Activated T-helper 1 cell treated with anti-CD3 and anti-CD28 coated beads, Interleukin-12 subunit alpha, Interleukin-12 subunit beta, Interleukin-2, Interleukin-4 antibody, amounts not matched to agents 30 ng/mL and 10 ng/mL and 1 ng/mL, durations not matched to agents 14 hours and 24 hours and 36 hours (primary cell): ENCODE measurements around the gene VEGFA. TPM values are rescaled to one million over a fixed set of nuclear protein-coding genes. Genes with fewer than 3 reads are reported as not detected.

Source experiments
- DNase-seq: peaks from one replicate; pipeline ENCODE4 v3.0.0; 2021; ENCODE audit warnings: low spot score
- H3K27ac Mint-ChIP-seq: one replicate; pipeline ENCODE4 v1.8.0; 2021; ENCODE audit warnings: mild to moderate bottlenecking, mixed read lengths
- H3K27me3 Mint-ChIP-seq: one replicate; pipeline ENCODE4 v1.8.0; 2022; ENCODE audit warnings: mild to moderate bottlenecking, moderate library complexity, mixed read lengths; ENCODE audit not compliant: insufficient read depth
- H3K36me3 Mint-ChIP-seq: one replicate; pipeline ENCODE4 v1.8.0; 2021; ENCODE audit warnings: low read depth, mixed read lengths
- H3K4me1 Mint-ChIP-seq: one replicate; pipeline ENCODE4 v1.8.0; 2021; ENCODE audit warnings: low read depth, mixed read lengths
- H3K4me3 Mint-ChIP-seq: one replicate; pipeline ENCODE4 v1.8.0; 2021; ENCODE audit warnings: mild to moderate bottlenecking, moderate library complexity, mixed read lengths
- H3K9me3 Mint-ChIP-seq: one replicate; pipeline ENCODE4 v1.8.0; 2021; ENCODE audit warnings: mixed read lengths
- intact Hi-C: fragments of 100-400 bp; cut with micrococcal nuclease; formaldehyde crosslinking; loops from one replicate; pipeline ENCODE4 v1.15.1; 2024
- total RNA-seq: library from RNA; stranded (reverse); gene quantifications from 2 replicates; pipeline ENCODE4 v1.2.3, GENCODE V29; 2022

The VEGFA gene
- total RNA-seq, 1 donor from 2014 or later = 43.2 TPM

GRCh38 chr6:43804550-43805223 is 34.7 kb downstream of the VEGFA start:
- intact Hi-C loops = no loop called here
- Mint-ChIP-seq H3K4me1 (peaks cover 19% of the 10 kb centered on the region), H3K9me3 (no peaks in the 10 kb centered on the region), H3K27ac (no peak overlapping the region), H3K27me3 (peaks cover 6% of the 10 kb centered on the region), H3K4me3 (no peak overlapping the region), H3K36me3 (no peaks in the 10 kb centered on the region)
- no peak for DNase-seq

- DNase-seq = no peak
- H3K36me3 Mint-ChIP-seq = no peaks in the 10 kb centered on the region
- no peak overlapping the region for H3K4me3 Mint-ChIP-seq
- intact Hi-C loops = no loop called here
- peaks cover 9% of the 10 kb centered on the region for H3K4me1 Mint-ChIP-seq
- H3K27me3 Mint-ChIP-seq = peaks cover 6% of the 10 kb centered on the region
- no peaks in the 10 kb centered on the region for H3K9me3 Mint-ChIP-seq
- H3K27ac Mint-ChIP-seq = no peak overlapping the region
Measured at GRCh38 chr6:43805699-43806042, 35.7 kb downstream of the VEGFA start.

- intact Hi-C loops = no loop called here
- Mint-ChIP-seq H3K27ac (no peak overlapping the region), H3K4me1 (peaks cover 5% of the 10 kb centered on the region), H3K4me3 (no peak overlapping the region), H3K36me3 (no peaks in the 10 kb centered on the region), H3K27me3 (peaks cover 6% of the 10 kb centered on the region), H3K9me3 (no peaks in the 10 kb centered on the region)
- DNase-seq = no peak
Measured at GRCh38 chr6:43806043-43806757, 36.2 kb downstream of the VEGFA start.

- no peak overlapping the region for H3K27ac Mint-ChIP-seq
- H3K4me3 Mint-ChIP-seq = no peak overlapping the region
- DNase-seq = no peak
- H3K4me1 Mint-ChIP-seq = peaks cover 9% of the 10 kb centered on the region
- peaks cover 4% of the 10 kb centered on the region for H3K27me3 Mint-ChIP-seq
- intact Hi-C loops = no loop called here
- no peaks in the 10 kb centered on the region for H3K36me3 Mint-ChIP-seq
- H3K9me3 Mint-ChIP-seq = no peaks in the 10 kb centered on the region
Measured at GRCh38 chr6:43806758-43807227, 36.8 kb downstream of the VEGFA start.

- H3K36me3 Mint-ChIP-seq = no peaks in the 10 kb centered on the region
- H3K27ac Mint-ChIP-seq = no peak overlapping the region
- H3K4me3 Mint-ChIP-seq = no peak overlapping the region
- H3K4me1 Mint-ChIP-seq = peaks cover 14% of the 10 kb centered on the region
- DNase-seq = no peak
- peaks cover 4% of the 10 kb centered on the region for H3K27me3 Mint-ChIP-seq
- intact Hi-C loops = no loop called here
- H3K9me3 Mint-ChIP-seq = no peaks in the 10 kb centered on the region
Measured at GRCh38 chr6:43807228-43808061, 37.4 kb downstream of the VEGFA start.

GRCh38 chr6:43808412-43808811 is 38.4 kb downstream of the VEGFA start:
- intact Hi-C loops = no loop called here
- DNase-seq = no peak
- Mint-ChIP-seq H3K4me3 (no peak overlapping the region), H3K27ac (no peak overlapping the region), H3K9me3 (no peaks in the 10 kb centered on the region), H3K36me3 (no peaks in the 10 kb centered on the region), H3K27me3 (peaks cover 4% of the 10 kb centered on the region), H3K4me1 (peaks cover 20% of the 10 kb centered on the region)

- intact Hi-C loops = no loop called here
- peaks cover 18% of the 10 kb centered on the region for H3K4me1 Mint-ChIP-seq
- H3K27ac Mint-ChIP-seq = no peak overlapping the region
- peaks cover 4% of the 10 kb centered on the region for H3K27me3 Mint-ChIP-seq
- no peaks in the 10 kb centered on the region for H3K9me3 Mint-ChIP-seq
- DNase-seq = no peak
- H3K36me3 Mint-ChIP-seq = no peaks in the 10 kb centered on the region
- H3K4me3 Mint-ChIP-seq = no peak overlapping the region
Measured at GRCh38 chr6:43809417-43810305, 39.6 kb downstream of the VEGFA start.

- Mint-ChIP-seq H3K36me3 (no peaks in the 10 kb centered on the region), H3K4me1 (peaks cover 18% of the 10 kb centered on the region), H3K9me3 (no peaks in the 10 kb centered on the region), H3K4me3 (no peak overlapping the region), H3K27ac (peak overlapping the region; percentile 16), H3K27me3 (peaks cover 4% of the 10 kb centered on the region)
- intact Hi-C loops = no loop called here
- DNase-seq = no peak
Measured at GRCh38 chr6:43810965-43811732, 41.1 kb downstream of the VEGFA start.

GRCh38 chr6:43811733-43812099 is 41.7 kb downstream of the VEGFA start:
- no peak overlapping the region for H3K4me3 Mint-ChIP-seq
- intact Hi-C loops = no loop called here
- peaks cover 4% of the 10 kb centered on the region for H3K27me3 Mint-ChIP-seq
- H3K4me1 Mint-ChIP-seq = peaks cover 18% of the 10 kb centered on the region
- H3K9me3 Mint-ChIP-seq = no peaks in the 10 kb centered on the region
- H3K27ac Mint-ChIP-seq = peak overlapping the region; percentile 16
- H3K36me3 Mint-ChIP-seq = no peaks in the 10 kb centered on the region
- DNase-seq = no peak

- Mint-ChIP-seq H3K9me3 (no peaks in the 10 kb centered on the region), H3K27ac (no peak overlapping the region), H3K27me3 (peaks cover 2% of the 10 kb centered on the region), H3K4me3 (no peak overlapping the region), H3K4me1 (peaks cover 18% of the 10 kb centered on the region), H3K36me3 (no peaks in the 10 kb centered on the region)
- intact Hi-C loops = no loop called here
- DNase-seq = no peak
Measured at GRCh38 chr6:43812850-43813578, 43.0 kb downstream of the VEGFA start.

- intact Hi-C loops = no loop called here
- Mint-ChIP-seq H3K4me1 (peaks cover 18% of the 10 kb centered on the region), H3K27me3 (no peaks in the 10 kb centered on the region), H3K27ac (no peak overlapping the region), H3K4me3 (no peak overlapping the region), H3K36me3 (no peaks in the 10 kb centered on the region), H3K9me3 (no peaks in the 10 kb centered on the region)
- no peak for DNase-seq
Measured at GRCh38 chr6:43814111-43814510, 44.1 kb downstream of the VEGFA start.
